ENCODE results near the gene ACKR2.

DNA sequence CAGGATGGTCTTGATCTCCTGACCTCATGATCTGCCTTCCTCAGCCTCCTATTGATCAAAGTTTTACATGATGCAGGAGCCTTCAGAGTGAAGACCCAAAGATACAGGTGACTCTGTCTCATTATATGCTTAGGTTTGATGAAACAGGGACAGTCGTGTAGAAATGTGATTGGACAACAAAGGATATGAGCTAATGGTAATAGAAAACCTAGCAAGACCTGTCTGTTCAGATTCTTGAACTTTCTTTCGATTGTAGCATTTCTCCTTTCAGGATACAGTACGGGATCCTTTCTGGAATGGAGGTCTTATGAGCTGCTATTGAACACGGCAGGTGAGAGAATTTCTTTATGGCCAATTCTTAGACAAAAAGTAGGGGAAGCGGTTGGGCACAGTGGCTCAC, at the start of gene ACKR2:
- no peak for TF ChIP-seq POLR2A (IDR thresholded peaks at IDR 0.05; ENCODE audit: low read length)
- TF ChIP-seq GATA1 (IDR thresholded peaks at IDR 0.05; ENCODE audit: low read depth, low read length): no peak

All from erythroblast (primary cell).